H1 (cell line): ENCODE data around the gene MKKS. TPM values are rescaled to one million over a fixed set of nuclear protein-coding genes. Genes with fewer than 3 reads are reported as not detected.

Source experiments
- CTCF ChIA-PET: fragments of 300-600 bp; sonication (Branson Sonifier 250); formaldehyde crosslinking; loops from one replicate; lab custom pipeline; 2021; ENCODE audit not compliant: partially characterized antibody; lab: Charles Lee
- POLR2A ChIA-PET: fragments of 300-600 bp; sonication (Branson Sonifier 250); formaldehyde crosslinking; loops from one replicate; lab custom pipeline; 2021; ENCODE audit warnings: inconsistent platforms; ENCODE audit not compliant: partially characterized antibody; lab: Charles Lee
- DNase-seq, 2 experiments: peaks; one replicate each; pipeline versions ENCODE4 v3.0.0 to v3.0.0-alpha.2; 2010 to 2022; ENCODE audit warnings: low spot score in 2 of 2, low read depth in 1 of 2, mixed read lengths in 1 of 2
- FAIRE-seq: peaks from 2 replicates; lab custom pipeline; 2011; peaks lifted over from hg19 to GRCh38; lab: Jason Lieb, UNC
- H2AFZ ChIP-seq: 2 replicates; pipeline ENCODE4 v1.8.1; 2012; ENCODE audit warnings: low read length, inconsistent platforms
- H2AK5ac ChIP-seq: 2 replicates; pipeline ENCODE4 v1.6.1; 2013; ENCODE audit warnings: low read depth, low read length
- H2BK120ac ChIP-seq: replicated peaks from 2 replicates; pipeline ENCODE3; 2013; ENCODE audit warnings: low read depth, low read length, inconsistent platforms
- H2BK12ac ChIP-seq: 2 replicates; pipeline ENCODE4 v1.6.1; 2013; ENCODE audit warnings: low read depth, low read length
- H2BK15ac ChIP-seq: 2 replicates; pipeline ENCODE4 v1.6.1; 2013; ENCODE audit warnings: low read length
- H2BK20ac ChIP-seq: 2 replicates; pipeline ENCODE4 v1.6.1; 2013; ENCODE audit warnings: low read length
- H2BK5ac ChIP-seq: 2 replicates; pipeline ENCODE4 v1.6.1; 2013; ENCODE audit warnings: low read depth, low read length
- H3K14ac ChIP-seq: 2 replicates; pipeline ENCODE4 v1.6.1; 2013; ENCODE audit warnings: inconsistent platforms; ENCODE audit not compliant: insufficient read length
- H3K18ac ChIP-seq: 2 replicates; pipeline ENCODE4 v1.6.1; 2013; ENCODE audit warnings: low read length; ENCODE audit errors: extremely low read depth
- H3K23ac ChIP-seq: 2 replicates; pipeline ENCODE4 v1.6.1; 2013; ENCODE audit warnings: inconsistent platforms; ENCODE audit not compliant: insufficient read length
- H3K23me2 ChIP-seq: 2 replicates; pipeline ENCODE4 v1.6.1; 2013; ENCODE audit warnings: low read depth, low read length
- H3K27ac ChIP-seq: 2 replicates; pipeline ENCODE4 v1.6.1; 2011; ENCODE audit warnings: low read depth, low read length, inconsistent platforms
- H3K27me3 ChIP-seq, 4 experiments: replicated peaks in 1 of 4; 1 replicate in 1 of 4; 2 replicates in 3 of 4; pipeline versions ENCODE4 v1.6.1 to v1.8.1; 2011 to 2013; ENCODE audit warnings: low read length in 3 of 4, mild to moderate bottlenecking in 3 of 4, inconsistent platforms in 2 of 4, mixed read lengths in 2 of 4, moderate library complexity in 1 of 4; ENCODE audit not compliant: control insufficient read depth in 3 of 4, insufficient read depth in 3 of 4; ENCODE audit errors: extremely low read depth in 1 of 4
- H3K36me3 ChIP-seq, 4 experiments: 2 replicates each; pipeline versions ENCODE4 v1.6.1 to v1.8.1; 2011 to 2013; ENCODE audit warnings: mild to moderate bottlenecking in 4 of 4, low read length in 3 of 4, moderate library complexity in 2 of 4, control low read depth in 1 of 4, inconsistent platforms in 1 of 4; ENCODE audit not compliant: insufficient read depth in 4 of 4, control insufficient read depth in 2 of 4
- H3K4ac ChIP-seq: replicated peaks from 2 replicates; pipeline ENCODE3; 2013; ENCODE audit warnings: low read length, low read depth, mixed read lengths, inconsistent platforms; ENCODE audit not compliant: insufficient read length
- H3K4me1 ChIP-seq, 4 experiments: replicated peaks in 1 of 4; 1 replicate in 1 of 4; 2 replicates in 3 of 4; pipeline versions ENCODE4 v1.6.1 to v1.8.1; 2011 to 2013; ENCODE audit warnings: low read length in 3 of 4, inconsistent platforms in 2 of 4, mixed read lengths in 1 of 4; ENCODE audit not compliant: insufficient read depth in 4 of 4, control insufficient read depth in 3 of 4
- H3K4me2 ChIP-seq, 2 experiments: 2 replicates each; pipeline versions ENCODE4 v1.6.1 to v1.8.1; 2011 to 2013; ENCODE audit warnings: low read depth in 2 of 2, low read length in 2 of 2, control low read depth in 1 of 2, inconsistent platforms in 1 of 2, mild to moderate bottlenecking in 1 of 2; ENCODE audit not compliant: insufficient read depth in 1 of 2
- H3K4me3 ChIP-seq, 4 experiments: fragments of 200-600, 300-600 bp in 1 of 4; sonication (generic), shearing (Covaris generic), sonication (Bioruptor Twin) in 1 of 4; 2 replicates each; pipeline versions ENCODE4 v1.5.1 to v1.8.1; 2011 to 2016; ENCODE audit warnings: low read length in 4 of 4, low read depth in 3 of 4, control low read depth in 2 of 4, inconsistent platforms in 2 of 4, mild to moderate bottlenecking in 2 of 4, mixed read lengths in 1 of 4, moderate library complexity in 1 of 4; ENCODE audit not compliant: insufficient read depth in 2 of 4; ENCODE audit errors: extremely low read depth in 1 of 4
- H3K56ac ChIP-seq: replicated peaks from 2 replicates; pipeline ENCODE3; 2013; ENCODE audit warnings: low read depth, mild to moderate bottlenecking, mixed read lengths, low read length, inconsistent platforms; ENCODE audit not compliant: insufficient read length
- H3K79me1 ChIP-seq: 2 replicates; pipeline ENCODE4 v1.6.1; 2013; ENCODE audit warnings: low read depth, low read length, control low read depth
- H3K79me2 ChIP-seq, 2 experiments: 2 replicates each; pipeline versions ENCODE4 v1.6.1 to v1.8.1; 2012 to 2013; ENCODE audit warnings: low read length in 2 of 2, mild to moderate bottlenecking in 2 of 2, inconsistent platforms in 1 of 2; ENCODE audit not compliant: insufficient read depth in 2 of 2, control insufficient read depth in 1 of 2
- H3K9ac ChIP-seq, 4 experiments: replicated peaks in 1 of 4; 1 replicate in 1 of 4; 2 replicates in 3 of 4; pipeline versions ENCODE4 v1.6.1 to v1.8.1; 2011 to 2013; ENCODE audit warnings: low read depth in 3 of 4, low read length in 3 of 4, control low read depth in 2 of 4, mild to moderate bottlenecking in 2 of 4, moderate library complexity in 2 of 4, inconsistent platforms in 1 of 4; ENCODE audit errors: extremely low read depth in 1 of 4
- H3K9me3 ChIP-seq, 2 experiments: 2 replicates each; pipeline versions ENCODE4 v1.6.1 to v1.8.1; 2012 to 2013; ENCODE audit warnings: mild to moderate bottlenecking in 2 of 2, moderate library complexity in 2 of 2, control low read depth in 1 of 2, inconsistent platforms in 1 of 2, low read depth in 1 of 2, low read length in 1 of 2, mixed read lengths in 1 of 2; ENCODE audit not compliant: insufficient read depth in 2 of 2
- H4K20me1 ChIP-seq, 2 experiments: replicated peaks in 1 of 2; 2 replicates each; pipeline versions ENCODE3 to v1.8.1; 2011 to 2013; ENCODE audit warnings: inconsistent platforms in 2 of 2, low read length in 2 of 2, mild to moderate bottlenecking in 1 of 2; ENCODE audit not compliant: insufficient read depth in 2 of 2, control insufficient read depth in 1 of 2
- H4K5ac ChIP-seq: 2 replicates; pipeline ENCODE4 v1.6.1; 2013; ENCODE audit warnings: low read length, low read depth, mixed read lengths, inconsistent platforms; ENCODE audit not compliant: insufficient read length
- H4K8ac ChIP-seq: 2 replicates; pipeline ENCODE4 v1.8.0; 2013; ENCODE audit warnings: mild to moderate bottlenecking, moderate library complexity, low read length, inconsistent platforms; ENCODE audit not compliant: insufficient read depth; ENCODE audit errors: extremely low read depth
- H4K91ac ChIP-seq: replicated peaks from 2 replicates; pipeline ENCODE3; 2013; ENCODE audit warnings: low read length, mixed read lengths, inconsistent platforms; ENCODE audit not compliant: insufficient read length
- BACH1 ChIP-seq: IDR thresholded peaks from 2 replicates; pipeline ENCODE4 v1.6.1; 2012; ENCODE audit warnings: low read length, improper control_type of control experiment
- GABPA ChIP-seq: IDR thresholded peaks from 2 replicates; pipeline ENCODE4 v1.6.1; 2011; ENCODE audit warnings: mild to moderate bottlenecking, low read length, moderate library complexity, borderline replicate concordance; ENCODE audit not compliant: insufficient read depth
- JUN ChIP-seq: IDR thresholded peaks from 2 replicates; pipeline ENCODE4 v1.6.1; 2011; ENCODE audit warnings: low read depth, mild to moderate bottlenecking, improper control_type of control experiment, low read length
- MAFK ChIP-seq: IDR thresholded peaks from 2 replicates; pipeline ENCODE4 v1.6.1; 2012; ENCODE audit warnings: low read depth, mild to moderate bottlenecking, improper control_type of control experiment, low read length
- TEAD4 ChIP-seq: IDR thresholded peaks from 2 replicates; pipeline ENCODE4 v1.6.1; 2012; ENCODE audit warnings: low read depth, low read length, inconsistent platforms, mixed read lengths
- ZNF274 ChIP-seq: IDR thresholded peaks from 2 replicates; pipeline ENCODE4 v1.7.0; 2012; ENCODE audit warnings: low read length, borderline replicate concordance; ENCODE audit errors: extremely low read depth
- WGBS, 2 experiments: shearing (Covaris generic) in 1 of 2; methylation state at CpG; one replicate each; pipeline versions ENCODE4 v1.1.6 to v1.1.7; 2013 to 2015; ENCODE audit warnings: low lambda C conversion rate in 2 of 2, mixed read lengths in 2 of 2, inconsistent platforms in 1 of 2, low coverage in 1 of 2, missing lambda C conversion rate in 1 of 2; ENCODE audit not compliant: insufficient replicate concordance in 2 of 2, insufficient coverage in 1 of 2, insufficient read length in 1 of 2; ENCODE audit errors: extremely low coverage in 1 of 2, missing lambda C conversion rate in 1 of 2; 5-methylcytosine and 5-hydroxymethylcytosine counted together
- polyA plus RNA-seq, 7 experiments: library from polyadenylated mRNA; depleted of rRNA in 3 of 7; stranded (reverse) in 5 of 7; unstranded in 2 of 7; fragments of >200 nt in 5 of 7; fragments of 200-250 nt in 2 of 7; gene quantifications; 1 replicate in 5 of 7; 2 replicates in 1 of 7; 4 replicates in 1 of 7; pipeline versions ENCODE4 v1.2.1 to v1.2.3, GENCODE V29; 2011 to 2013; ENCODE audit warnings: missing spikeins in 2 of 7, mixed read lengths in 2 of 7
- total RNA-seq: library from RNA; stranded (reverse); fragmentation: NEBNext Ultra II Directional; extraction: Animal tissue kit (Norgen Biotek cat#: 25700); gene quantifications from 2 replicates; pipeline ENCODE4 v1.2.1, GENCODE V29; 2021

MKKS gene
- total and polyA plus RNA-seq, 2 of the 8 experiments (the other 6 are each of a cell fraction or from before 2014, with no cell fraction given), result 15.9 to 24.8 TPM

- H4K5ac ChIP-seq, result no peak overlapping the region
- no peaks in the 10 kb centered on the region for H3K27me3 ChIP-seq
- no peak overlapping the region for H3K4me3 ChIP-seq
- H3K9me3 ChIP-seq, result no peaks in the 10 kb centered on the region
- peaks cover 7% of the 10 kb centered on the region for H3K79me1 ChIP-seq
- H4K8ac ChIP-seq, result no peak overlapping the region
- no peak overlapping the region for H2BK20ac ChIP-seq
- no peak overlapping the region for H2BK15ac ChIP-seq
- POLR2A ChIA-PET, result interaction anchor here (2.7 kb wide), 1 partner anchor 9 kb away, joined by 10 read pairs; the partner anchor contains the start of genes MKKS and SLX4IP
- no peak overlapping the region for H2BK120ac ChIP-seq
- H2AK5ac ChIP-seq, result no peak overlapping the region
- no peak overlapping the region for H2AFZ ChIP-seq
- H3K23ac ChIP-seq, result no peak overlapping the region
- H3K23me2 ChIP-seq, result no peaks in the 10 kb centered on the region
- H3K79me2 ChIP-seq, result peaks cover 0 to 28% of the 10 kb centered on the region in 2 experiments; a peak in 3 of 4 replicates
- H2BK5ac ChIP-seq, result no peak overlapping the region
- H3K14ac ChIP-seq, result no peak overlapping the region
- 82% methylated on average over 2 of the region's 2 CpGs; no CpG with 5 or more reads in 1 of the 2 experiments for WGBS, 2 experiments
- FAIRE-seq, result no peak
- TF ChIP-seq JUN, result no peak
- no peak for TF ChIP-seq GABPA
- TF ChIP-seq ZNF274, result no peak
- no peak for TF ChIP-seq TEAD4
- no peak for TF ChIP-seq BACH1
- TF ChIP-seq MAFK, result no peak
- TF ChIP-seq, all 59 proteins: peak for 0
- Histone ChIP-seq H3K36me3 (no peaks in the 10 kb centered on the region), H4K91ac (no peak overlapping the region), H3K18ac (no peak overlapping the region), H4K20me1 (no peaks in the 10 kb centered on the region), H3K9ac (no peak overlapping the region), H3K4me2 (no peak overlapping the region), H3K4ac (no peak overlapping the region), H3K27ac (no peak overlapping the region), H3K56ac (no peak overlapping the region), H2BK12ac (no peak overlapping the region), H3K4me1 (peaks cover 0 to 5% (median 2%) of the 10 kb centered on the region in 4 experiments; a peak in 2 of 7 replicates)
- CTCF ChIA-PET, result interaction anchor here (1.0 kb wide), 1 partner anchor 12 kb away, joined by 4 read pairs; no protein-coding TSS in a partner anchor
- DNase-seq, result no peak
Observed at GRCh38 chr20:10443936-10444335, 9.9 kb upstream of the MKKS start.
